K562 (cell line): ENCODE data around the gene EMX1. TPM values are rescaled to one million over a fixed set of nuclear protein-coding genes. Genes with fewer than 3 reads are reported as not detected.

Source experiments
- CREM ChIP-seq: IDR thresholded peaks from 2 replicates; pipeline ENCODE4 v1.6.1; 2014; ENCODE audit warnings: antibody characterized with exemption, low read depth
- DMBX1 ChIP-seq: fragments of 250-450 bp; sonication (Bioruptor Pico); IDR thresholded peaks from 2 replicates; pipeline ENCODE4 v1.8.0; 2022; ENCODE audit warnings: inconsistent platforms, mild to moderate bottlenecking, moderate library complexity, borderline replicate concordance
- EHMT2 ChIP-seq: fragments of 450-650 bp; IDR thresholded peaks from 2 replicates; pipeline ENCODE4 v1.6.1; 2018; ENCODE audit warnings: antibody characterized with exemption
- GTF2B ChIP-seq: IDR thresholded peaks from 2 replicates; pipeline ENCODE4 v1.6.1; 2011; ENCODE audit not compliant: insufficient read length; ENCODE audit errors: extremely low read depth
- MBD2 ChIP-seq: sonication (generic); IDR thresholded peaks from 2 replicates; pipeline ENCODE4 v1.6.1; 2016; ENCODE audit warnings: low read depth, borderline replicate concordance
- MIER1 ChIP-seq: fragments of 450-650 bp; IDR thresholded peaks from 2 replicates; pipeline ENCODE4 v1.6.1; 2016; ENCODE audit warnings: antibody characterized with exemption, mild to moderate bottlenecking, low read depth
- PYGO2 ChIP-seq: fragments of 450-650 bp; IDR thresholded peaks from 2 replicates; pipeline ENCODE4 v1.6.1; 2016; ENCODE audit warnings: mild to moderate bottlenecking, missing genetic modification characterization, moderate library complexity, missing compliant biosample characterization
- RBM22 ChIP-seq: fragments of 200-400 bp; formaldehyde crosslinking; IDR thresholded peaks from 2 replicates; pipeline ENCODE4 v1.6.1; 2018; ENCODE audit warnings: low read length, low read depth; ENCODE audit not compliant: poor library complexity, severe bottlenecking
- RCOR1 ChIP-seq, 2 experiments: IDR thresholded peaks; 2 replicates each; pipeline ENCODE4 v1.6.1; 2012; ENCODE audit warnings: low read depth in 2 of 2, low read length in 2 of 2, borderline replicate concordance in 1 of 2, improper control_type of control experiment in 1 of 2
- SIN3A ChIP-seq, 2 experiments: fragments of 150-350 bp in 1 of 2; IDR thresholded peaks; 2 replicates each; pipeline ENCODE4 v1.6.1; 2011 to 2016; ENCODE audit warnings: borderline replicate concordance in 2 of 2, low read depth in 2 of 2, low read length in 2 of 2, mild to moderate bottlenecking in 2 of 2, moderate library complexity in 2 of 2; ENCODE audit not compliant: control insufficient read depth in 1 of 2
- SMAD4 ChIP-seq: fragments of 250-450 bp; sonication (Bioruptor Pico); conservative IDR thresholded peaks from 2 replicates; pipeline ENCODE4 v1.8.0; 2021; ENCODE audit warnings: inconsistent platforms, mild to moderate bottlenecking, moderate library complexity
- SNIP1 ChIP-seq: fragments of 450-650 bp; IDR thresholded peaks from 2 replicates; pipeline ENCODE4 v1.7.1; 2017; ENCODE audit warnings: low read depth, mild to moderate bottlenecking
- STAT5A ChIP-seq: IDR thresholded peaks from 2 replicates; pipeline ENCODE4 v1.6.1; 2012; ENCODE audit warnings: low read length, inconsistent platforms, borderline replicate concordance
- TCFL5 ChIP-seq: fragments of 250-450 bp; sonication (Bioruptor Pico); conservative IDR thresholded peaks from 2 replicates; pipeline ENCODE4 v1.6.1; 2021; ENCODE audit warnings: mild to moderate bottlenecking, moderate library complexity, matching md5 sums
- ZNF280A ChIP-seq: fragments of 450-650 bp; IDR thresholded peaks from 2 replicates; pipeline ENCODE4 v1.6.1; 2018; ENCODE audit warnings: mild to moderate bottlenecking, low read depth; ENCODE audit not compliant: partially characterized antibody
- ZNF395 ChIP-seq: fragments of 200-800 bp; sonication (Bioruptor generic); IDR thresholded peaks from 2 replicates; pipeline ENCODE4 v1.6.1; 2017; ENCODE audit warnings: missing genetic modification characterization, missing compliant biosample characterization
- ZNF431 ChIP-seq: sonication (generic); formaldehyde crosslinking; IDR thresholded peaks from 2 replicates; pipeline ENCODE4 v1.8.0; 2022; ENCODE audit warnings: mild to moderate bottlenecking, missing genetic modification reagents
- ZNF507 ChIP-seq: conservative IDR thresholded peaks from 2 replicates; pipeline ENCODE4 v1.6.1; 2017; ENCODE audit warnings: missing genetic modification characterization, missing compliant biosample characterization
- ZNF644 ChIP-seq: fragments of 200-800 bp; sonication (Bioruptor generic); IDR thresholded peaks from 2 replicates; pipeline ENCODE4 v1.6.1; 2016; ENCODE audit warnings: low read depth, missing genetic modification characterization, missing compliant biosample characterization
- polyA plus RNA-seq, 8 experiments: library from polyadenylated mRNA; depleted of rRNA in 4 of 8; stranded (reverse) in 5 of 8; unstranded in 3 of 8; fragments of >200 nt; fragmentation: Nextera tagmentation in 2 of 8; fragmentation: Illumina TruSeq in 1 of 8; extraction: Ambion mirVana in 2 of 8; extraction: Trizol in 1 of 8; gene quantifications; 2 replicates each; pipeline versions ENCODE4 v1.2.1 to v1.2.3, GENCODE V29; 2011 to 2014; ENCODE audit warnings: inconsistent platforms in 1 of 8, missing spikeins in 1 of 8
- total RNA-seq, 7 experiments: library from RNA; depleted of rRNA in 6 of 7; stranded (reverse); fragments of >200 nt in 6 of 7; fragmentation: Illumina TruSeq in 2 of 7; extraction: Trizol in 2 of 7; gene quantifications; 2 replicates each; pipeline versions ENCODE4 v1.2.1 to v1.2.3, GENCODE V29; 2011 to 2021; ENCODE audit warnings: low replicate concordance in 1 of 7
- TF ChIP-seq, protein P1 (sequence below), 2 experiments: fragments of 450-650 bp; IDR thresholded peaks; 2 replicates each; pipeline ENCODE4 v1.6.1; 2018; ENCODE audit warnings: mild to moderate bottlenecking in 2 of 2, low read depth in 1 of 2; ENCODE audit not compliant: partially characterized antibody in 2 of 2

EMX1 gene
- total and polyA plus RNA-seq, 9 of the 15 experiments (the other 6 are each of a cell fraction or from before 2014, with no cell fraction given), result 0.10 to 0.32 (median 0.21) TPM; not detected in 6

- TF ChIP-seq ZNF280A (no peak), ZNF644 (tag) (0 out of 2 replicates have a peak, but pooled peaks have one; percentile 67), RCOR1 (IDR thresholded peaks at IDR 0.05; ENCODE audit: borderline replicate concordance in 1 of 2, low read depth in 2 of 2, low read length in 2 of 2) (peak in 1 of 2 experiments; percentile 63; a peak in 1 of 4 replicates), CREM (peak; percentile 17; the same call in 1 of the 2 replicates), SIN3A (IDR thresholded peaks at IDR 0.05; ENCODE audit: borderline replicate concordance in 2 of 2, control insufficient read depth in 1 of 2, low read depth in 2 of 2, low read length in 2 of 2) (0 out of 4 replicates have a peak, but pooled peaks of 1 of the 2 experiments have one; percentile 34), ZNF395 (CRISPR knock-in tag) (0 out of 2 replicates have a peak, but pooled peaks have one; percentile 43), TCFL5 (CRISPR knock-in tag) (no peak), ZNF507 (no peak), STAT5A (no peak), ZNF431 (CRISPR knock-in tag) (no peak), MIER1 (peak; percentile 96), MBD2 (no peak), GTF2B (no peak), DMBX1 (CRISPR knock-in tag) (peak; percentile 59; the same call in 1 of the 2 replicates), SNIP1 (no peak), SMAD4 (CRISPR knock-in tag) (peak; percentile 21; the same call in 1 of the 2 replicates), RBM22 (no peak), EHMT2 (peak; percentile 98), PYGO2 (no peak)
- TF ChIP-seq, protein P1, sequence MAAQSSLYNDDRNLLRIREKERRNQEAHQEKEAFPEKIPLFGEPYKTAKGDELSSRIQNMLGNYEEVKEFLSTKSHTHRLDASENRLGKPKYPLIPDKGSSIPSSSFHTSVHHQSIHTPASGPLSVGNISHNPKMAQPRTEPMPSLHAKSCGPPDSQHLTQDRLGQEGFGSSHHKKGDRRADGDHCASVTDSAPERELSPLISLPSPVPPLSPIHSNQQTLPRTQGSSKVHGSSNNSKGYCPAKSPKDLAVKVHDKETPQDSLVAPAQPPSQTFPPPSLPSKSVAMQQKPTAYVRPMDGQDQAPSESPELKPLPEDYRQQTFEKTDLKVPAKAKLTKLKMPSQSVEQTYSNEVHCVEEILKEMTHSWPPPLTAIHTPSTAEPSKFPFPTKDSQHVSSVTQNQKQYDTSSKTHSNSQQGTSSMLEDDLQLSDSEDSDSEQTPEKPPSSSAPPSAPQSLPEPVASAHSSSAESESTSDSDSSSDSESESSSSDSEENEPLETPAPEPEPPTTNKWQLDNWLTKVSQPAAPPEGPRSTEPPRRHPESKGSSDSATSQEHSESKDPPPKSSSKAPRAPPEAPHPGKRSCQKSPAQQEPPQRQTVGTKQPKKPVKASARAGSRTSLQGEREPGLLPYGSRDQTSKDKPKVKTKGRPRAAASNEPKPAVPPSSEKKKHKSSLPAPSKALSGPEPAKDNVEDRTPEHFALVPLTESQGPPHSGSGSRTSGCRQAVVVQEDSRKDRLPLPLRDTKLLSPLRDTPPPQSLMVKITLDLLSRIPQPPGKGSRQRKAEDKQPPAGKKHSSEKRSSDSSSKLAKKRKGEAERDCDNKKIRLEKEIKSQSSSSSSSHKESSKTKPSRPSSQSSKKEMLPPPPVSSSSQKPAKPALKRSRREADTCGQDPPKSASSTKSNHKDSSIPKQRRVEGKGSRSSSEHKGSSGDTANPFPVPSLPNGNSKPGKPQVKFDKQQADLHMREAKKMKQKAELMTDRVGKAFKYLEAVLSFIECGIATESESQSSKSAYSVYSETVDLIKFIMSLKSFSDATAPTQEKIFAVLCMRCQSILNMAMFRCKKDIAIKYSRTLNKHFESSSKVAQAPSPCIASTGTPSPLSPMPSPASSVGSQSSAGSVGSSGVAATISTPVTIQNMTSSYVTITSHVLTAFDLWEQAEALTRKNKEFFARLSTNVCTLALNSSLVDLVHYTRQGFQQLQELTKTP (IDR thresholded peaks at IDR 0.05; ENCODE audit: low read depth in 1 of 2, partially characterized antibody in 2 of 2), result peak in 1 of 2 experiments; percentile 80
These were observed 33.9 kb upstream of the EMX1 start (continued) for GRCh38 chr2:72883356-72883962.
